ENCODE measurements around the gene TRABD2B.

DNA sequence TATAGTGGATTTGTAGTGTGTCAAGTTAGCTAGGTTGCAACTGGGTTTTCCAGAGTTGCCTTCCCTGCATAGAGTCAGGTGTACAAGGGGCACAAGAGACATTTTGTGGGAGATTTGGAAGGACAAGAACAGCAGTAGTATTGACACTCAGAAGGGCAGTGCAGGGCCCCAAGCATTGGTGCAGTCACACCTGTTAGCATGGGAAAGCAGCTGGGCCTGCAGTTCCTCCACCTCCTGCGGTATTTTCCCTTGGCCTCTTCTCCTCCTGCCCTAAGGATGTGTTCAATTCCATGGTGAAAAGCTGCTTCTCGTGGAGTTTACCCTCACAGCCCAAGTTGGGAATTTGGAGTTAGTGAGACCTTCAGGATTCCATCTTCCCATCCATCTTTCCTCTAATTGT is 47.1 kb upstream of the TRABD2B start:
- TF ChIP-seq, protein P1, sequence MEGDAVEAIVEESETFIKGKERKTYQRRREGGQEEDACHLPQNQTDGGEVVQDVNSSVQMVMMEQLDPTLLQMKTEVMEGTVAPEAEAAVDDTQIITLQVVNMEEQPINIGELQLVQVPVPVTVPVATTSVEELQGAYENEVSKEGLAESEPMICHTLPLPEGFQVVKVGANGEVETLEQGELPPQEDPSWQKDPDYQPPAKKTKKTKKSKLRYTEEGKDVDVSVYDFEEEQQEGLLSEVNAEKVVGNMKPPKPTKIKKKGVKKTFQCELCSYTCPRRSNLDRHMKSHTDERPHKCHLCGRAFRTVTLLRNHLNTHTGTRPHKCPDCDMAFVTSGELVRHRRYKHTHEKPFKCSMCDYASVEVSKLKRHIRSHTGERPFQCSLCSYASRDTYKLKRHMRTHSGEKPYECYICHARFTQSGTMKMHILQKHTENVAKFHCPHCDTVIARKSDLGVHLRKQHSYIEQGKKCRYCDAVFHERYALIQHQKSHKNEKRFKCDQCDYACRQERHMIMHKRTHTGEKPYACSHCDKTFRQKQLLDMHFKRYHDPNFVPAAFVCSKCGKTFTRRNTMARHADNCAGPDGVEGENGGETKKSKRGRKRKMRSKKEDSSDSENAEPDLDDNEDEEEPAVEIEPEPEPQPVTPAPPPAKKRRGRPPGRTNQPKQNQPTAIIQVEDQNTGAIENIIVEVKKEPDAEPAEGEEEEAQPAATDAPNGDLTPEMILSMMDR (conservative IDR thresholded peaks at IDR 0.05 in 1 of 2, IDR thresholded peaks at IDR 0.05 in 1 of 2; ENCODE audit: low read depth in 1 of 2, low read length in 2 of 2), result no peak
- no peak for TF ChIP-seq EZH2 (IDR thresholded peaks at IDR 0.05; ENCODE audit: low read length, missing control alignments)
